ENCODE data around the gene MED13L.

The MED13L gene

GRCh38 chr12:116200812-116201211 lies 76.7 kb downstream of the MED13L start:
- DNase-seq (ENCODE audit: low read depth, low spot score) = no peak
- H3K4me3 ChIP-seq (ENCODE audit: low read length) = no peak overlapping the region

- DNase-seq (ENCODE audit: low read depth, low spot score) = no peak
- H3K4me3 ChIP-seq (ENCODE audit: low read length) = no peak overlapping the region
These were observed 78.3 kb downstream of the MED13L start for GRCh38 chr12:116199160-116199706.

- DNase-seq (ENCODE audit: low read depth, low spot score) = no peak
- H3K4me3 ChIP-seq (ENCODE audit: low read length) = no peak overlapping the region
These were observed 80.5 kb downstream of the MED13L start for GRCh38 chr12:116196752-116197718.

- DNase-seq (ENCODE audit: low read depth, low spot score) = no peak
- no peak overlapping the region for H3K4me3 ChIP-seq (ENCODE audit: low read length)
These were observed 81.3 kb downstream of the MED13L start for GRCh38 chr12:116196226-116196625.

GRCh38 chr12:116194935-116195431 lies 82.5 kb downstream of the MED13L start:
- DNase-seq (ENCODE audit: low read depth, low spot score) = peak; percentile 51
- H3K4me3 ChIP-seq (ENCODE audit: low read length) = no peak overlapping the region

GRCh38 chr12:116189692-116190091 lies 87.8 kb downstream of the MED13L start:
- no peak overlapping the region for H3K4me3 ChIP-seq (ENCODE audit: low read length)
- DNase-seq (ENCODE audit: low read depth, low spot score) = no peak

- no peak for DNase-seq (ENCODE audit: low read depth, low spot score)
- no peak overlapping the region for H3K4me3 ChIP-seq (ENCODE audit: low read length)
These were observed 88.9 kb downstream of the MED13L start for GRCh38 chr12:116188581-116188980.

GRCh38 chr12:116187151-116187511 lies 90.4 kb downstream of the MED13L start:
- no peak for DNase-seq (ENCODE audit: low read depth, low spot score)
- H3K4me3 ChIP-seq (ENCODE audit: low read length) = no peak overlapping the region

- no peak for DNase-seq (ENCODE audit: low read depth, low spot score)
- H3K4me3 ChIP-seq (ENCODE audit: low read length) = no peak overlapping the region
These were observed 90.9 kb downstream of the MED13L start for GRCh38 chr12:116186482-116187150.

GRCh38 chr12:116184763-116185162 lies 92.7 kb downstream of the MED13L start:
- DNase-seq (ENCODE audit: low read depth, low spot score) = no peak
- no peak overlapping the region for H3K4me3 ChIP-seq (ENCODE audit: low read length)

GRCh38 chr12:116183741-116184141 lies 93.8 kb downstream of the MED13L start:
- no peak overlapping the region for H3K4me3 ChIP-seq (ENCODE audit: low read length)
- no peak for DNase-seq (ENCODE audit: low read depth, low spot score)

GRCh38 chr12:116182359-116183063 lies 95.0 kb downstream of the MED13L start:
- H3K4me3 ChIP-seq (ENCODE audit: low read length) = no peak overlapping the region
- no peak for DNase-seq (ENCODE audit: low read depth, low spot score)

GRCh38 chr12:116180448-116180847 lies 97.0 kb downstream of the MED13L start:
- no peak overlapping the region for H3K4me3 ChIP-seq (ENCODE audit: low read length)
- DNase-seq (ENCODE audit: low read depth, low spot score) = no peak

- no peak for DNase-seq (ENCODE audit: low read depth, low spot score)
- no peak overlapping the region for H3K4me3 ChIP-seq (ENCODE audit: low read length)
These were observed 98.1 kb downstream of the MED13L start for GRCh38 chr12:116179384-116179783.

GRCh38 chr12:116177017-116177416 lies 100.5 kb downstream of the MED13L start:
- no peak for DNase-seq (ENCODE audit: low read depth, low spot score)
- no peak overlapping the region for H3K4me3 ChIP-seq (ENCODE audit: low read length)

- no peak for DNase-seq (ENCODE audit: low read depth, low spot score)
- H3K4me3 ChIP-seq (ENCODE audit: low read length) = no peak overlapping the region
These were observed 102.6 kb downstream of the MED13L start for GRCh38 chr12:116174904-116175303.

GRCh38 chr12:116174006-116174405 lies 103.5 kb downstream of the MED13L start:
- H3K4me3 ChIP-seq (ENCODE audit: low read length) = no peak overlapping the region
- no peak for DNase-seq (ENCODE audit: low read depth, low spot score)

GRCh38 chr12:116172224-116172849 lies 105.2 kb downstream of the MED13L start:
- no peak overlapping the region for H3K4me3 ChIP-seq (ENCODE audit: low read length)
- no peak for DNase-seq (ENCODE audit: low read depth, low spot score)

- no peak for DNase-seq (ENCODE audit: low read depth, low spot score)
- H3K4me3 ChIP-seq (ENCODE audit: low read length) = no peak overlapping the region
These were observed 105.9 kb downstream of the MED13L start for GRCh38 chr12:116171549-116171948.
